ENCODE measurements around the gene MYRIP.
"Not testable (repeated sequence)": the region's sequence is repeated elsewhere in the genome, so short reads cannot be mapped to it uniquely, and the experiment has no call there.

The MYRIP gene

GRCh38 chr3:40046149-40046548, 236.7 kb downstream of the MYRIP start:
- H3K27ac Mint-ChIP-seq = no peak overlapping the region
- ATAC-seq (replicated peaks) (no peak), DNase-seq (no peak)
- no peaks in the 10 kb centered on the region for H3K36me3 Mint-ChIP-seq (ENCODE audit: insufficient read depth)
- no peaks in the 10 kb centered on the region for H3K27me3 Mint-ChIP-seq
- H3K4me3 Mint-ChIP-seq = no peak overlapping the region
- no peaks in the 10 kb centered on the region for H3K9me3 Mint-ChIP-seq
- H3K4me1 Mint-ChIP-seq (ENCODE audit: low read depth in 2 of 2) = no peaks in the 10 kb centered on the region

GRCh38 chr3:40047406-40047805, 238.0 kb downstream of the MYRIP start:
- DNase-seq = no peak
- Mint-ChIP-seq H3K36me3 (ENCODE audit: insufficient read depth) (no peaks in the 10 kb centered on the region), H3K4me3 (no peak overlapping the region), H3K4me1 (ENCODE audit: low read depth in 2 of 2) (no peaks in the 10 kb centered on the region), H3K27me3 (no peaks in the 10 kb centered on the region), H3K9me3 (no peaks in the 10 kb centered on the region), H3K27ac (no peak overlapping the region)
- no peak for ATAC-seq (replicated peaks)

- H3K27ac Mint-ChIP-seq = no peak overlapping the region
- no peak for ATAC-seq (replicated peaks)
- H3K4me3 Mint-ChIP-seq = no peak overlapping the region
- H3K4me1 Mint-ChIP-seq (ENCODE audit: low read depth in 2 of 2) = no peaks in the 10 kb centered on the region
- H3K27me3 Mint-ChIP-seq = no peaks in the 10 kb centered on the region
- no peaks in the 10 kb centered on the region for H3K36me3 Mint-ChIP-seq (ENCODE audit: insufficient read depth)
- DNase-seq = no peak
- H3K9me3 Mint-ChIP-seq = peaks cover 0 to 2% of the 10 kb centered on the region in 2 donors
These were observed 244.3 kb downstream of the MYRIP start for GRCh38 chr3:40053663-40054062.

GRCh38 chr3:40054568-40055222, 245.3 kb downstream of the MYRIP start:
- DNase-seq = no peak
- peaks cover 0 to 4% of the 10 kb centered on the region in 2 donors for H3K9me3 Mint-ChIP-seq
- H3K4me1 Mint-ChIP-seq (ENCODE audit: low read depth in 2 of 2) = no peaks in the 10 kb centered on the region
- H3K27ac Mint-ChIP-seq = no peak overlapping the region
- H3K4me3 Mint-ChIP-seq = no peak overlapping the region
- no peak for ATAC-seq (replicated peaks)
- peaks cover 0 to 4% of the 10 kb centered on the region in 2 donors for H3K27me3 Mint-ChIP-seq
- no peaks in the 10 kb centered on the region for H3K36me3 Mint-ChIP-seq (ENCODE audit: insufficient read depth)

GRCh38 chr3:40055361-40055760, 246.0 kb downstream of the MYRIP start:
- Mint-ChIP-seq H3K4me1 (ENCODE audit: low read depth in 2 of 2) (no peaks in the 10 kb centered on the region), H3K9me3 (peaks cover 0 to 4% of the 10 kb centered on the region in 2 donors), H3K27me3 (peaks cover 0 to 7% of the 10 kb centered on the region in 2 donors), H3K36me3 (ENCODE audit: insufficient read depth) (no peaks in the 10 kb centered on the region), H3K4me3 (no peak overlapping the region), H3K27ac (no peak overlapping the region)
- ATAC-seq (replicated peaks) (no peak), DNase-seq (no peak)

GRCh38 chr3:40055956-40056355, 246.5 kb downstream of the MYRIP start:
- DNase-seq (no peak), ATAC-seq (replicated peaks) (no peak)
- Mint-ChIP-seq H3K27me3 (peaks cover 0 to 7% of the 10 kb centered on the region in 2 donors), H3K27ac (no peak overlapping the region), H3K4me3 (no peak overlapping the region), H3K4me1 (ENCODE audit: low read depth in 2 of 2) (no peaks in the 10 kb centered on the region), H3K36me3 (ENCODE audit: insufficient read depth) (no peaks in the 10 kb centered on the region), H3K9me3 (peaks cover 0 to 4% of the 10 kb centered on the region in 2 donors)

GRCh38 chr3:40057077-40057476, 247.7 kb downstream of the MYRIP start:
- ATAC-seq (replicated peaks) (no peak), DNase-seq (no peak)
- H3K4me1 Mint-ChIP-seq (ENCODE audit: low read depth in 2 of 2) = no peaks in the 10 kb centered on the region
- no peak overlapping the region for H3K27ac Mint-ChIP-seq
- no peak overlapping the region for H3K4me3 Mint-ChIP-seq
- peaks cover 0 to 7% of the 10 kb centered on the region in 2 donors for H3K27me3 Mint-ChIP-seq
- no peaks in the 10 kb centered on the region for H3K36me3 Mint-ChIP-seq (ENCODE audit: insufficient read depth)
- H3K9me3 Mint-ChIP-seq = peaks cover 0 to 7% of the 10 kb centered on the region in 2 donors

GRCh38 chr3:40057786-40058185, 248.4 kb downstream of the MYRIP start:
- no peak for DNase-seq
- Mint-ChIP-seq H3K36me3 (ENCODE audit: insufficient read depth) (no peaks in the 10 kb centered on the region), H3K27me3 (peaks cover 0 to 7% of the 10 kb centered on the region in 2 donors), H3K4me1 (ENCODE audit: low read depth in 2 of 2) (no peaks in the 10 kb centered on the region), H3K4me3 (no peak overlapping the region), H3K27ac (no peak overlapping the region), H3K9me3 (peaks cover 0 to 7% of the 10 kb centered on the region in 2 donors)
- no peak for ATAC-seq (replicated peaks)

GRCh38 chr3:40068636-40069035, 259.2 kb downstream of the MYRIP start:
- no peaks in the 10 kb centered on the region for H3K4me1 Mint-ChIP-seq (ENCODE audit: low read depth in 2 of 2)
- no peaks in the 10 kb centered on the region for H3K36me3 Mint-ChIP-seq (ENCODE audit: insufficient read depth)
- ATAC-seq (replicated peaks) (no peak), DNase-seq (no peak)
- H3K27me3 Mint-ChIP-seq = peaks cover 8 to 15% of the 10 kb centered on the region in 2 donors
- H3K4me3 Mint-ChIP-seq = no peak overlapping the region
- no peaks in the 10 kb centered on the region for H3K9me3 Mint-ChIP-seq
- H3K27ac Mint-ChIP-seq = no peak overlapping the region

GRCh38 chr3:40070816-40071215, 261.4 kb downstream of the MYRIP start:
- Mint-ChIP-seq H3K9me3 (no peaks in the 10 kb centered on the region), H3K27me3 (peaks cover 12 to 13% of the 10 kb centered on the region in 2 donors), H3K4me1 (ENCODE audit: low read depth in 2 of 2) (no peaks in the 10 kb centered on the region), H3K36me3 (ENCODE audit: insufficient read depth) (no peaks in the 10 kb centered on the region), H3K27ac (no peak overlapping the region), H3K4me3 (no peak overlapping the region)
- ATAC-seq (replicated peaks) (no peak), DNase-seq (no peak)

GRCh38 chr3:40071683-40072238, 262.4 kb downstream of the MYRIP start:
- peaks cover 12 to 13% of the 10 kb centered on the region in 2 donors for H3K27me3 Mint-ChIP-seq
- DNase-seq (no peak), ATAC-seq (replicated peaks) (no peak)
- H3K27ac Mint-ChIP-seq = no peak overlapping the region
- no peaks in the 10 kb centered on the region for H3K36me3 Mint-ChIP-seq (ENCODE audit: insufficient read depth)
- no peak overlapping the region for H3K4me3 Mint-ChIP-seq
- H3K4me1 Mint-ChIP-seq (ENCODE audit: low read depth in 2 of 2) = no peaks in the 10 kb centered on the region
- H3K9me3 Mint-ChIP-seq = no peaks in the 10 kb centered on the region

- Mint-ChIP-seq H3K9me3 (no peaks in the 10 kb centered on the region), H3K27ac (no peak overlapping the region), H3K27me3 (peaks cover 12 to 13% of the 10 kb centered on the region in 2 donors), H3K36me3 (ENCODE audit: insufficient read depth) (no peaks in the 10 kb centered on the region), H3K4me1 (ENCODE audit: low read depth in 2 of 2) (no peaks in the 10 kb centered on the region), H3K4me3 (no peak overlapping the region)
- DNase-seq = no peak
- ATAC-seq (replicated peaks) = no peak
These were observed 264.1 kb downstream of the MYRIP start for GRCh38 chr3:40073310-40074007.

- H3K9me3 Mint-ChIP-seq; H3K4me3 Mint-ChIP-seq; DNase-seq; ATAC-seq (replicated peaks); H3K36me3 Mint-ChIP-seq (ENCODE audit: insufficient read depth); H3K4me1 Mint-ChIP-seq (ENCODE audit: low read depth in 2 of 2); H3K27ac Mint-ChIP-seq: not testable (repeated sequence)
- H3K27me3 Mint-ChIP-seq = peaks cover 12 to 26% of the 10 kb centered on the region in 2 donors
These were observed 267.7 kb downstream of the MYRIP start for GRCh38 chr3:40077139-40077538.

All from effector memory CD8-positive, alpha-beta T cell (primary cell).